Posterior cingulate gyrus (tissue), 11 donors: ENCODE data around the gene PLCD3.
A peak's percentile ranks its signal among the peaks of the same experiment; 100 is the strongest.

ENCODE experiments used
- DNase-seq, 10 donors: peaks; one replicate each; pipeline versions ENCODE4 v3.0.0 to v3.0.0-alpha.2; 2020 to 2021; ENCODE audit warnings: mixed read lengths in 3 of 10
- intact Hi-C: fragments of 100-400 bp; cut with DNase I; formaldehyde crosslinking; loops from one replicate; pipeline ENCODE4 v1.15.1; 2023

Gene PLCD3, protein sequence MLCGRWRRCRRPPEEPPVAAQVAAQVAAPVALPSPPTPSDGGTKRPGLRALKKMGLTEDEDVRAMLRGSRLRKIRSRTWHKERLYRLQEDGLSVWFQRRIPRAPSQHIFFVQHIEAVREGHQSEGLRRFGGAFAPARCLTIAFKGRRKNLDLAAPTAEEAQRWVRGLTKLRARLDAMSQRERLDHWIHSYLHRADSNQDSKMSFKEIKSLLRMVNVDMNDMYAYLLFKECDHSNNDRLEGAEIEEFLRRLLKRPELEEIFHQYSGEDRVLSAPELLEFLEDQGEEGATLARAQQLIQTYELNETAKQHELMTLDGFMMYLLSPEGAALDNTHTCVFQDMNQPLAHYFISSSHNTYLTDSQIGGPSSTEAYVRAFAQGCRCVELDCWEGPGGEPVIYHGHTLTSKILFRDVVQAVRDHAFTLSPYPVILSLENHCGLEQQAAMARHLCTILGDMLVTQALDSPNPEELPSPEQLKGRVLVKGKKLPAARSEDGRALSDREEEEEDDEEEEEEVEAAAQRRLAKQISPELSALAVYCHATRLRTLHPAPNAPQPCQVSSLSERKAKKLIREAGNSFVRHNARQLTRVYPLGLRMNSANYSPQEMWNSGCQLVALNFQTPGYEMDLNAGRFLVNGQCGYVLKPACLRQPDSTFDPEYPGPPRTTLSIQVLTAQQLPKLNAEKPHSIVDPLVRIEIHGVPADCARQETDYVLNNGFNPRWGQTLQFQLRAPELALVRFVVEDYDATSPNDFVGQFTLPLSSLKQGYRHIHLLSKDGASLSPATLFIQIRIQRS

DNA sequence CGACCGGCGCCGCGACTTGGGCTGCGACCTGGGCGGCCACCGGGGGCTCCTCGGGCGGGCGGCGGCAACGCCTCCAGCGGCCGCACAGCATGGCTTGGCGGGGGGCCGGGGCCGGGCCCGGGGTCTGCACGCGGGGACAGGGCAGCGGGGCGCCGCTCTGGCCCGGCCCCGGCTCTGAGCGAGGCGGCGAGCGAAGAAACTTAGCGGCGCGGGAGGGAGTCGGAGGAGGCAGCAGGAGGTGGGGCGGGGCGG lies at the start of gene PLCD3:
Gene PLCD3, minus strand, starts transcription at position 196 of the 252 bp plus-strand sequence. Its CDS starts 105 bp downstream, at position 91.
- DNase-seq: no peak

DNA sequence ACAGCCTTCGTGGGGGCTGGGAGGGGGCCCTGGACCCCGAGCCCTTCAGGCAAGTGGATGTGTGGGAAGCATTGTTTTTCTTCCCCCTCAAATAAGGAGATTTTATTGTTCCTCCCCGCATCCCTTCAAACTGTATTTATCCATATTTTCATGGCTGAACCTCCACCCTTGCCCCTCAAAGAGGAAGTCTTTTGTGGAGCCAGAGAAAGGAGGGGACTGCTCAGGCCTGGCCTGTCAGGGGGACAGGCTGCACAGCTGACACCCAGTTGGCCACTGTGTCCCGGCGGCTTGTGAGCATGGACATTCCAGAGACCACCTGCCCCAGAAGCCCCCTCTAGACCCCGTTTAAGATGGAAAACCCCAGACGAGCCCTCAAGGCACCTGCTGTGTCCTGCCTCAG lies 45.2 kb upstream of the PLCD3 start:
- DNase-seq: peak in 1 of 10 donors; percentile 43
- intact Hi-C loops: no loop called here

More for the DNA sequence above, at the start of gene PLCD3:
- intact Hi-C loops: loop anchor here (5.0 to 10.0 kb wide), 2 partner anchors 35 to 357 kb away; no protein-coding TSS in a partner anchor

DNA sequence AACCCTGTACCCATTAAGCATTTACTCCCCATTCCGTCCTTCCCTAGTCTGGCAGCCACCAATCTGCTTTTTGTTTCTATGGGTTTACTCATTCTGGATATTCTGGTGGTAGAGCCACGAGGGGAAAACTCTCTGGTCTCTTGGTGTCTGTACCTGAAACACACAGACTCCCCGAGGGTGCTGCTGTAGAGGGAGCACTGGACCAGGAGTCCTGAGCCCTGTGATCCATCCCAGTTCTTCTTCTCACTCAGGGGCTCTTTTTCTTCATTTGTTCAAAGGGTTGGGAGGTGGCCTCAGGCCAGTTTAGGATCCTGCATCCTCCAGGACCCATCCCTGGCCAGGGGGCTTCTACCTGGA lies 43.4 kb upstream of the PLCD3 start:
- intact Hi-C loops: no loop called here
- peak in 1 of 10 donors; percentile 39 for DNase-seq

DNA sequence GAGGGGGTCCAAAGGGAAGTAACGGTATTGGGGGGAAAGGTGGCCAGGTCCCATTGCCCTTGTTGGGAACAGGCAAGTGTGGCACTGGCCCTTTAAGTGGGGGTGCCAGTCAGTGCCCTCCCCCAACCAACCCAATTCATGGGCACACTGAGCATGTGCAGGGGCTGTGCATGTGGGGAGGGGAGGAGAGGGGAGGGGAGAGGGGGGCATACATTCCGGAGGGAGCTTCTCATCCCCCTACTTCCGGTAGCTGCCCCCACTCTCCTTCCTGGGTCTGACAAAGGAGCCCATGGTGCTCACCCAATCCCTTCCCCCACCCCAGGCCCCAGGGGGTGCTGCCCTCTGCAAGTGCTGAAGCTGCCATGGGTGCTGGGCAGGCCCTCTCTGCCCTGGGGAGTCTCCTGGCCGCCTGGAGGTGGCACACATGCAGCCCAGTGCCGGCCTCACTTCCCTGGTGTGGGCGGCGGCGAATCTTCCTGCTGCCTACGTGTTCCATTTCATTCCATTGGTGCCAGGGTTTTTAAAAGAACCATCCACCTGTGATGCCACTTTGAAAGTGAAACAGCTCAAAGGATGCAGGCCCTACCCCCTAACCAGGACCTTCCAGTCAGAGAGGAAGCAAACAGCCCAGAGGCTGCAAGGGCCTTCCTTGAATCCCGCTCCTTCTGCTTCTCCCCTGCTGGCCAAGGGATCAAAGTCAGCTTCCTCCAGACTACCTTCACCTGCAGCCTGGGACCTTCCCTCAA lies 40.4 kb upstream of the PLCD3 start:
- intact Hi-C loops: no loop called here
- DNase-seq: peak; percentile 78 to 98 (median 84)

DNA sequence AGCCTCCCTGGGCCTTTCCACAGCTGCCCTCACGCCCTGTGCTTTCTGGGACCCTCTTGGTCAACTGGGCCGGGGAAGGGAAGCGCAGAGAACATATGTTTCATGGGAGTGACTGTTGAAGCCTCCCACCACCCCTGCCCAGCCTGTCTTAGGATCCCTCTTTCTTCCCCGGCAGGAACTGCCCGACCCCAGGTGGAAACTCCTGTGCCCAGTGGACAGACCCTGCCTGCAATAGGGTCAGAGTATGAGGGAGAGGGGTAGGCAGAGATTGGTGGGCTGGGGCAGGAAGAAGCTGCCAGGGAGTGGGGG lies 39.9 kb upstream of the PLCD3 start:
- no peak for DNase-seq
- intact Hi-C loops: no loop called here

DNA sequence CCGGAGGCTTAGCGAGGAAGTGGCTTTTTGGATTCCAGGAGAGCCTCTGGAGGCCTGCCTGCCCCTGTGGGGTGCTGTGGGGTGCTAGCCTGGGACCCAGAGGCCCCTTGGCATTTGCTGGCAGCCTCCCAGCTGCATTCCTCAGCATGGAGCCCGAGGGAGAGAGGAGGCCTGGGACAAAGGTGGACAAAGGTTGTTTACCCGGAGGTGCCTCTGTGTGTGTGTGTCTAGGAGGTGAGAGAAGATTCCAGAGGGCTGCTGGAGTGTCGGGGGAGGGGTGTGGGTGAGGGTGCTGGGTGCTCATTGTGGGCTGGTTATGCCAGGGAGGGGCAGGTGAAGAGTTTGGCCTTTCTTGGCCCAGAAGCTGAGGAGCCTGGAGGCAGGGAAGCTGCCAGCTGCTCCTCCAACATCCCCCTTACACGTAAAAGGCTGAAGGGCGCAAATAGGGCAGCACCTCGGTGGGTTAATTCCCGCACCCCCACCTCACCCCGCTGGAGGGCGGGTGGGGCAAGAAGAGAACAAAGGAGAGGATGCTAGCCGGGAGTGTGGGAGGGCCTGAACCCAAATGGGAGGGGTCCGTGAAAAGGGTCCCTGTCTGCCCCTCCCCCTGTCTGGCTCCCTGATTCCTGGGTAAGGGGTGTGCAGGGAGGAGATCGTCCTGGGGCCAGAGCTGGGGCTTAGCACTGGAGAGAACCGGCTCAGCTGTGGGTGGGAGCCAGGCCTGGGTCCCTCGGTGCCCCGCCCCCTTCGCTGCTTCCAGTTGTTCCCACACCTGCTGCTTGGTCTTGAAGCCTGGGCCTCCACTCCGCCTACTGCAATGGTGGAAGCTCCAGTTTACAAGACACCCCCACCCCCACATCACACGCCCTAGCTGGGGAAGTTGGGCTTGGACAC lies 39.3 kb upstream of the PLCD3 start:
- intact Hi-C loops: no loop called here
- peak in 2 of 10 donors; percentile 81 to 87 for DNase-seq

DNA sequence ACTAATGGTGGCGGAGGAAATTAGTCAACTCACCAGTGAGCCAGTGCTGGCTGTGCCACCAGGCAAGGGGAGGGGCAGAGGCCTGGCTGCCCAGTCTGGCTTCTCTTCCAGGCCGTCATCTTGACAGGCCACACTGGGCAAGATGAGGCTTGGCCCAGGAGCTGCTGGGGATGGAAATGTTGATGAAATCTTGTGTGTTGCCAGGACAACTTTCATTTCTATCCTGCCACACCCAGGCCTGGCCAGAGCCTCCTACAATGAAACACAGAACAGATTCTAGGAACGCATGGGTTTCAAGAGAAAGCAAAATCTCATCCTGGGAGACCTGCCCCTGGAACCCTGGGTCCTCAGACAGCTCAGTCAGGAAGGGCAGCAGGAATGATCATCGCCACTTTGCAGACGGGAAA lies 38.6 kb upstream of the PLCD3 start:
- intact Hi-C loops: no loop called here
- DNase-seq: peak in 7 of 10 donors; percentile 25 to 92 (median 48)

DNA sequence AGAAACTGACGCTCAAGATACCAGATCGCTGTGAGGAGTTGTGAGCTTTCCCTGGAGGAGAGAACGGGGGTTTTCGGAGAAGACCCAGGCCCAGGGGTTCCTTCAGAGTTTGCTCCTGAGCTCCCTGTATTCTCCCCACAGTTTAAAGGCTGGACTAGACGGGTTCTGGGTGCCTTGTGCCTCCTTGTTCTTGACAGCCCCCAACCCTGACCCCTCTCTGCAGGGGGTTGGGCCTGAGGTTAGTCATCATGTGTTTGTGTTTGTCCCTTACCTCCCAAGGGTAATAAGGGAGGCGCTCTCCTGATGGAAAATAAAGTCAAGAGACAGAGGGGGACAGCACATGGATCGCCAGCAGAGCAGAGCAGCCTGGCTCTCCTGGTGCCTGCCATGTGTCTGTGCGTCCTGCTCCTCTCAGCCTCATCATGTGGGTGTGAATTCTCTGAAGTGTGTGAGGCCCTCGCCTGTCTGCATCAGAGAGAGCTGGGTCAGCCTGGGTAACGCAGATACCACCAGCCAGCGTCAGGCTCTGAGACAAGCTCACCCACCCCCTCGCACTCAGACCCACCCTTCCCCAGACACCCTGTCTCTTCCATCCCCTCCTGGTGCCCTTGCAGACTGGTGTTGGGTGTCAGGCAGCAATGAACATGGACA lies 38.1 kb upstream of the PLCD3 start:
- DNase-seq: peak in 5 of 10 donors; percentile 14 to 86 (median 77)
- intact Hi-C loops: no loop called here

DNA sequence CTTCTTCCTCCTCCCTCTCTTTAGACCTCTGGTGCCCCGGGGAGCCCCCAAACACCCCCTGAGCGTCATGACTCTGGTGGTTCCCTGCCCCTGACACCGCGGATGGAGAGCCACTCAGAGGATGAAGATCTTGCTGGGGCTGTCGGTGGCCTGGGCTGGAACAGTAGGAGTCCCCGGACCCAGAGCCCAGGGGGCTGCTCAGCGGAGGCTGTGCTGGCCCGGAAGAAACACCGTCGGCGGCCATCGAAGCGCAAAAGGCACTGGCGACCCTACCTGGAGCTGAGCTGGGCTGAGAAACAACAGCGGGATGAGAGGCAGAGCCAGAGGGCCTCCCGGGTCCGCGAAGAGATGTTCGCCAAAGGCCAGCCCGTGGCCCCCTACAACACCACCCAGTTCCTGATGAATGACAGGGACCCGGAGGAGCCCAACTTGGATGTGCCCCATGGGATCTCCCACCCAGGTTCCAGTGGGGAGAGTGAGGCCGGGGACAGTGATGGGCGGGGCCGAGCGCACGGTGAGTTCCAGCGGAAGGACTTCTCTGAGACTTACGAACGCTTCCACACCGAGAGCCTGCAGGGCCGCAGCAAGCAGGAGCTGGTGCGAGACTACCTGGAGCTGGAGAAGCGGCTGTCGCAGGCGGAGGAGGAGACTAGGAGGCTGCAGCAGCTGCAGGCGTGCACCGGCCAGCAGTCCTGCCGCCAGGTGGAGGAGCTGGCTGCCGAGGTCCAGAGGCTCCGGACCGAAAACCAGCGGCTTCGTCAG lies 36.9 kb upstream of the PLCD3 start:
- intact Hi-C loops: no loop called here
- DNase-seq: peak in 1 of 10 donors; percentile 81

DNA sequence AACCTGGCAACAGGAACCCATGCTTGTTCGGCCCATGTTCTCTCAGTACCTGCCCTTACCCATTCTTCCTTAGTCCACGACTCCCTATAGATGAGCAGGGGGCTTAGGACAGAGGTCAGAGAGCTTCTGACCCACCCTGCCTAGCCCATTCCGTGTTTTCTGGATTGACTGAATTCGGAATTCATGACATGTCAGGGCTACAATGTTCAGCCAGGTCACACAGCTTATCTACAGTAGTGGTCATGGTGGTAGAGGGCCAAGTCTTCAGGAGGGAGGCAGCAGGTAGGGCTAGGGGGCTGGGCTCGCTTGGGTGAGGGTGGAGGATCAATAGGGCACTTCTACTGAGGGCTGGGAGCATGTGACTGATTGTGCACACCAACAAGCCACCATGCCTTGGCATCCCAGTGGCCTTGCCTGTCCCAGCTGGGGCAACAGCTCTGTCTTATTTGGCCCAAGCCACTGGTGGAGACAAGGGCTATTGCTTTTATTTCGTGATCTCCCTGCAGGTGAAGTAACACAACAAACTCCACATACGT lies 32.5 kb upstream of the PLCD3 start:
- intact Hi-C loops: no loop called here
- peak in 1 of 10 donors; percentile 22 for DNase-seq

DNA sequence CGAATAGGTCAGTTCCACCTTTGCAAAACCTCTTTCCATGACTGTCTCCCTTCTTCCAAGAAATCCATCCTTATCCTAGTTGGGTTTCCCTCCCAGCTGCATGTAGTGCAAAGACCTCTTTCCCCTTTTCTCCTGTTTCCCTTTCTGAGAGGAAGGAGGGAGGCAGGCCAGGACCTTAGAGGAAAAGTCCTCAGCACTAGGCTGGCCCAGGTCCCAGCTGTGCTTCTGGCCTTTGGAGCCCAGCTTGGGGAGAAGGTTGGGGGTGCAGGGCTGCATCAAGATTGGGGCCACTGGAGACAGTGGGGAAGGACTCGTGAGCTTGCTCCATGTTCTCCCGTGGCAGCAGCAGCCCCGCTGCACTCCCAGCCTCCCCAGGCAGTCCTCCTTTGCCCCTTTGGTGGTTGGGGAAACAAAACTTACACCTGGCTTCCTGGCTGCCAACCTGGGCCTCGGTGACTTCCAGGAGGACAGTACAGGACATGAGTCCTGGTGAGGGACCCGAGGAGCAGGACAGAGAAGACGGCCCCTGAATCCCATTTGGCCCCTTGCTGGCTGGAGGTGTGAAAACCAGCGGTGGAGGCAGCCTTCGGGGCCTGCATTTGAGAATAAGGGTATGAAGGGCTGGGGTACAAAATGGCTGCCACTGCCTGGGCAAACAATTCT lies 29.8 kb upstream of the PLCD3 start:
- intact Hi-C loops: no loop called here
- DNase-seq: peak in 1 of 10 donors; percentile 85

DNA sequence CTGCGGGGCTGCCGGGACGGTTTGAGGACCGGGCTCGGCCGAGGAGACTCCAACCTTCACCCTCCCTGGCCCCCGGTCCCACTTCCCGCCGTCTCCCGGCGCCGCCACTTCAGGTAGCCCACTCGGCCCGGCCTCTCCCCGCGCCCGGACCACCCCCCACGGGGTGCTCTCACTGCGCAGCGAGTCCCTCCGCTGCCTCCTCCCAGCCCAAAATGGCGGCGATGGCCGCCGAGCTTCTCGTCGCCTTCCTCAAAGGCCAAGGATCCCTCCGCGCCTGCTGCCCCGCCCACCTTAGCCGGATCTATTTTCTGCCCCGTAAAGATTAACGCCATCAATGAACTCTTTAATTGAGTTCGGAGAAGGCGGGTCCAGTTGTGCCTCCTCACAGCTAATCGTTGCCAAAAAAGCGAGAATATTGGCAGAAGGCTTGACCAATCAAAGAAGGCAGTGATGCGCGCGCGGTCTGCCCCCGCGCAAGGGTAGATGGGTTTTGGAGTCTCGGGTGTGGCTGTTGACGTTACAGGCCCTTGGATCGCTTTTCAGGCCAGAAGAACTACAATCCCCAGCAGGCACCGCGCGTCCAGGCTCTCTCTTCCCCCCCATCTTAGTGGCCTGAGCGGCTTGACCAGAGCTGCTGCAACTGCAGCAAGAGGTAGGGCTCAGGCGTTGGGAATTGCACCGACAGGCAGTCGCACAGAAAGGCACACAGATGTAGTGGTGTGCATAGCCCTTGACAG lies 29.1 kb upstream of the PLCD3 start, which contains the start of gene HEXIM2:
Gene HEXIM2, plus strand, starts transcription at position 588 of the 737 bp plus-strand sequence. CDS start 919 bp downstream, outside the sequence.
- DNase-seq: peak; percentile 97 to 100 (median 98)
- intact Hi-C loops: loop anchor here (1.0 kb wide), 1 partner anchor 13 kb away; the partner anchor contains the start of gene HEXIM1

DNA sequence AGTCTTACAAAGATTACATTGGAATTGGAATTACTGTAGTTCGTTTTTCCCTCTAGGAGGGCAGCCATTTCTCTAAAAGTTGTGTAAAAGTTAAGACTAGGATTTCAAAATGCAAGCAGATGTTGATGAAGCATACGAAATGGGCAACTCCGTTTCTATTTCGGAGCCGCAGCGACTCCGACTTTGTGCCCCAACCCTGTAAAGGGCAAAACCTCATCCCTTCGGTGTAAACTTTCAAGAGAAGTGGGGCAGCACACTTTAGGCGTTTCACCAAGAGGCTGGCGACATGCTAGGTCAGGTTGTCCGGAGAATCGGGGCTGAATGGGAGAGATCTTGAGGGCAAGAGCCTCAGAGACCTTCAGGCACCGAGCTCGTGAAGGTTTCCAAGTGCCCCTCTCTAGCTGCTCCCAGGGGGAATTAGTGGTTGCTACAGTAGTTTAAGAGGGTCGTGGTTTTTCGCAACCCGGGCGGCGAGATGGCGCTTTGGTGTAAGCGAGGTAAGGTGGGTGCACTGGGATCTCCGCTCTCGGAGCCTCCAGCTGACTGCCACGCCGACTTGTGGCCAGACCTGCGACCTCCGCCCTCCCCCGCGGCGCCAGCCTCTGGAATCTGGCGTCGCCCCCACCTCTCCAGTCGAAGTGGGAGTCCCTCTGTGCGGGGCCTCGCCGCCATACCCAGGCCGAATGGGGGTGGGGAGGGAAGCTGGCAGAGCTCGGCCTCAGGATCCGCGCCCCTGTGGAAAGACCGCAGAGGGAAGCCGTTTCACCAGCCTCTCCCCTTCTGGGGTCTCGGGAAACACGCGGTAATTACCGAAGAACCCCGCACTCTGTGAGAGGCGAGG lies 28.4 kb upstream of the PLCD3 start:
- intact Hi-C loops: loop anchor here (1.0 kb wide), 1 partner anchor 12 kb away; the partner anchor contains the start of gene HEXIM1
- DNase-seq: peak; percentile 40 to 93 (median 62)

DNA sequence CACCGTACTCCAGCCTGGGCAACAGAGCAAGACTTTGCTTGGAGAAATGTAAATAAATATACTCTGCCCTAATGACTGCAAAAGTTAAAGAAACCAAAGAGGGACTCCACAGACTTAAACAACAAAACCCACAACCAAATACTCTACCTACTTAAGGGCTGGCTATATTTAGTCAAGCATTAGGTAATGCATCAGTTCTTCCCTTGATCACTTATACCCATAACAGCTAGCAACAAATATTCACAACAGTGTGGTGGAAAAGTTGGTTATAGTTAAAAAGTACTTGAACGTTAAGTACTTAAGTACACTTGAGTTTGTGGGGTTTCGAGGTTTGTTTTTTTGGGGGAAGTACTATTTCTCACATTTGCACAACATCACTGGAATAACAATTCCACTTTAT lies 23.9 kb upstream of the PLCD3 start:
- intact Hi-C loops: loop anchor here (5.0 kb wide), 1 partner anchor 41 kb away; no protein-coding TSS in a partner anchor

DNA sequence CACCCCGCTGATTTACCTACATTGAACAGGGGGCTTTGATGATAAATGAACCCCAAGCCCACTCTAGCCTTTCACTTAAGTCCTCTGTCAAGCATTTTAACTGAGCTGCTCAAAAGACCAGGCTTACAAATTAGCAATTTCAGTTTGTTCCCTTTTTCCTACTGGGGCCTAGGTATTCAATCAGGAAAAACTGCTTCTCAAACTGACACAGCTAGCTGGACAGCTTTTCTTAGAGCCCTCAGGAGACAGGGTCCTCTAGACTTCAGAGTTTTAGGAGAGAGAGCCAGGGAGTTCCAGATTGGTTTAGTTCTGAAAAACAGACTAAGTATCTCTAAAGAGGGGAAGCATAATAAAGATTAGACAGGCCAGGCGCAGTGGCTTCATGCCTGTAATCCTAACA lies 23.2 kb upstream of the PLCD3 start:
- intact Hi-C loops: loop anchor here (5.0 kb wide), 1 partner anchor 42 kb away; no protein-coding TSS in a partner anchor
- DNase-seq: no peak

More for the DNA sequence above, 23.9 kb upstream of the PLCD3 start:
- no peak for DNase-seq

DNA sequence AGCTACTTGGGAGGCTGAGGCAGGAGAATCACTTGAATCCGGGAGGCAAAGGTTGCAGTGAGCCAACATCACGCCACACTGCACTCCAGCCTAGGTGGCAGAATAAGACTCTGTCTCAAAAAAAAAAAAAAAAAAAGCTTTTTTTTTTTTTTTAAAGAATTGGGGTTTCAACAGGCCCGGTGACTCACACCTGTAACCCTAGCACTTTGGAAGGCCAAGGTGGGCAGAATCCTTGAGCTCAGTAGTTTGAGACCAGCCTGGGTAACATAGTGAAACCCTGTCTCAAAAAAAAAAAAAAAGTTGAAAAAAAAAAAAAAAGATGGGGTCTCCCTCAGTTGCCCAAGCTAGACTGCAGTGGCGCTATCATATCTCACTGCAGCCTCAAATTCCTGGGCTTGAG lies 22.7 kb upstream of the PLCD3 start:
- intact Hi-C loops: loop anchor here (5.0 kb wide), 1 partner anchor 42 kb away; no protein-coding TSS in a partner anchor
- peak in 1 of 10 donors; percentile 5 for DNase-seq
